H1 (cell line): ENCODE data around the gene CLEC2A. TPM values are rescaled to one million over a fixed set of nuclear protein-coding genes. Genes with fewer than 3 reads are reported as not detected.

Experiments used
- ASH2L ChIP-seq: fragments of 200-600, 300-600 bp; sonication (generic); IDR thresholded peaks from one replicate; pipeline ENCODE4 v1.7.1; 2017; ENCODE audit warnings: low read length
- EGR1 ChIP-seq: IDR thresholded peaks from 2 replicates; pipeline ENCODE4 v1.6.1; 2011; ENCODE audit warnings: low read depth, low read length, borderline replicate concordance
- NRF1 ChIP-seq: IDR thresholded peaks from 2 replicates; pipeline ENCODE4 v1.6.1; 2011; ENCODE audit warnings: mild to moderate bottlenecking, low read depth, low read length, improper control_type of control experiment
- POU5F1 ChIP-seq: IDR thresholded peaks from 2 replicates; pipeline ENCODE4 v1.6.1; 2011; ENCODE audit warnings: low read depth, mild to moderate bottlenecking, low read length, moderate library complexity
- SIRT6 ChIP-seq: IDR thresholded peaks from one replicate; pipeline ENCODE4 v1.7.1; 2012; ENCODE audit warnings: low read length, inconsistent platforms
- USF2 ChIP-seq: IDR thresholded peaks from 2 replicates; pipeline ENCODE4 v1.6.1; 2011; ENCODE audit warnings: low read length, improper control_type of control experiment
- polyA plus RNA-seq, 7 experiments: library from polyadenylated mRNA; depleted of rRNA in 3 of 7; stranded (reverse) in 5 of 7; unstranded in 2 of 7; fragments of >200 nt in 5 of 7; fragments of 200-250 nt in 2 of 7; gene quantifications; 1 replicate in 5 of 7; 2 replicates in 1 of 7; 4 replicates in 1 of 7; pipeline versions ENCODE4 v1.2.1 to v1.2.3, GENCODE V29; 2011 to 2013; ENCODE audit warnings: missing spikeins in 2 of 7, mixed read lengths in 2 of 7
- total RNA-seq: library from RNA; stranded (reverse); fragmentation: NEBNext Ultra II Directional; extraction: Animal tissue kit (Norgen Biotek cat#: 25700); gene quantifications from 2 replicates; pipeline ENCODE4 v1.2.1, GENCODE V29; 2021

The CLEC2A gene
- total and polyA plus RNA-seq, 2 of the 8 experiments (the other 6 are each of a cell fraction or from before 2014, with no cell fraction given): 0.63 to 3.7 TPM

- TF ChIP-seq EGR1 (no peak), POU5F1 (no peak), SIRT6 (no peak), NRF1 (no peak), USF2 (no peak), ASH2L (no peak)
Measured at GRCh38 chr12:9900930-9901329, 31.2 kb downstream of the CLEC2A start (continued).
